HCT116 (cell line): ENCODE measurements around the gene SMAD9. TPM values are rescaled to one million over a fixed set of nuclear protein-coding genes. Genes with fewer than 3 reads are reported as not detected.

Experiments used
- ATAC-seq: fragments of 200-7000 bp; cut with Tn5 transposase; 2 replicates; pipeline ENCODE4 v1.9.1; 2020; ENCODE audit warnings: mild to moderate bottlenecking, moderate library complexity
- BruUV-seq: library from RNA; stranded (reverse); fragments of 400-500 nt; replicated peaks from 2 replicates; lab custom pipeline; 2021; lab: Mats Ljungman, UMichigan
- CTCF ChIA-PET: fragments of 300-600 bp; sonication (Branson Sonifier 250); formaldehyde crosslinking; loops from one replicate; lab custom pipeline; 2021; ENCODE audit warnings: antibody characterized with exemption; lab: Charles Lee
- POLR2A ChIA-PET: fragments of 300-600, 350-600 bp; sonication (Branson Sonifier 250); formaldehyde crosslinking; loops from one replicate; lab custom pipeline; 2021; ENCODE audit warnings: antibody characterized with exemption; lab: Charles Lee
- RAD21 ChIA-PET, 2 experiments: fragments of 300-600 bp; sonication (Branson Sonifier 250); formaldehyde crosslinking; loops; one replicate each; lab custom pipeline; 2023; ENCODE audit warnings: low total read pairs in 2 of 2; ENCODE audit not compliant: uncharacterized antibody in 2 of 2, unreplicated experiment in 2 of 2, low non-redundant PET in 1 of 2; lab: Charles Lee
- DNase-seq: peaks from one replicate; pipeline ENCODE4 v3.0.0-alpha.2; 2010; ENCODE audit warnings: low read depth, low spot score
- H2AFZ ChIP-seq: fragments of 200-600 bp; shearing (Covaris generic), sonication (generic); 2 replicates; pipeline ENCODE4 v1.6.1; 2017; ENCODE audit warnings: low read depth, mixed run types, mixed read lengths, antibody characterized with exemption, low read length; ENCODE audit not compliant: poor library complexity, severe bottlenecking
- H3K27ac ChIP-seq: 2 replicates; pipeline ENCODE4 v1.5.1; 2012; ENCODE audit warnings: low read depth, low read length
- H3K27me3 ChIP-seq: fragments of 200-600 bp; sonication (generic); 2 replicates; pipeline ENCODE4 v1.6.1; 2016; ENCODE audit warnings: mixed run types, low read length, mixed read lengths; ENCODE audit not compliant: insufficient read depth
- H3K36me3 ChIP-seq, 2 experiments: fragments of 200-500 bp in 1 of 2; fragments of 200-600 bp in 1 of 2; sonication (Bioruptor generic) in 1 of 2; sonication (generic) in 1 of 2; 2 replicates each; pipeline versions ENCODE4 v1.5.1 to v1.6.1; 2014 to 2016; ENCODE audit warnings: low read length in 2 of 2, inconsistent platforms in 1 of 2, mixed read lengths in 1 of 2, mixed run types in 1 of 2; ENCODE audit not compliant: insufficient read depth in 2 of 2, control insufficient read depth in 1 of 2
- H3K4me1 ChIP-seq, 2 experiments: fragments of 200-600 bp in 1 of 2; sonication (generic) in 1 of 2; 2 replicates each; pipeline versions ENCODE4 v1.5.1 to v1.6.1; 2012 to 2017; ENCODE audit warnings: low read length in 2 of 2, inconsistent platforms in 1 of 2, mild to moderate bottlenecking in 1 of 2, mixed read lengths in 1 of 2, mixed run types in 1 of 2, moderate library complexity in 1 of 2; ENCODE audit not compliant: insufficient read depth in 2 of 2, control insufficient read depth in 1 of 2
- H3K4me2 ChIP-seq: fragments of 200-600 bp; sonication (generic); 2 replicates; pipeline ENCODE4 v1.6.1; 2017; ENCODE audit warnings: mixed run types, low read length, mixed read lengths
- H3K4me3 ChIP-seq, 2 experiments: fragments of 200-600 bp in 1 of 2; sonication (generic) in 1 of 2; replicated peaks in 1 of 2; 2 replicates each; pipeline ENCODE4 v1.5.1; 2011 to 2016; ENCODE audit warnings: low read length in 2 of 2, control low read depth in 1 of 2, low read depth in 1 of 2, mild to moderate bottlenecking in 1 of 2, mixed read lengths in 1 of 2, mixed run types in 1 of 2
- H3K79me2 ChIP-seq: fragments of 200-600 bp; sonication (generic); 2 replicates; pipeline ENCODE4 v1.6.1; 2017; ENCODE audit warnings: mild to moderate bottlenecking, mixed run types, low read length, moderate library complexity, mixed read lengths; ENCODE audit not compliant: insufficient read depth
- H3K9ac ChIP-seq: fragments of 200-600 bp; sonication (generic); 2 replicates; pipeline ENCODE4 v1.6.1; 2016; ENCODE audit warnings: low read length, mixed read lengths
- H3K9me2 ChIP-seq: fragments of 200-600 bp; sonication (generic), shearing (Covaris generic); 2 replicates; pipeline ENCODE4 v1.6.1; 2017; ENCODE audit warnings: mixed run types, mild to moderate bottlenecking, moderate library complexity; ENCODE audit not compliant: insufficient read depth
- H3K9me3 ChIP-seq, 2 experiments: fragments of 200-500 bp in 1 of 2; fragments of 200-600 bp in 1 of 2; sonication (Bioruptor generic) in 1 of 2; sonication (generic) in 1 of 2; 2 replicates each; pipeline ENCODE4 v1.6.1; 2014 to 2017; ENCODE audit warnings: low read length in 2 of 2, mixed read lengths in 2 of 2, inconsistent platforms in 1 of 2, low read depth in 1 of 2, mild to moderate bottlenecking in 1 of 2, mixed run types in 1 of 2, moderate library complexity in 1 of 2; ENCODE audit not compliant: control insufficient read depth in 1 of 2, insufficient read depth in 1 of 2
- H4K20me1 ChIP-seq: fragments of 200-600 bp; sonication (generic), shearing (Covaris generic); 2 replicates; pipeline ENCODE4 v1.6.1; 2017; ENCODE audit warnings: mixed run types, mild to moderate bottlenecking, moderate library complexity; ENCODE audit not compliant: insufficient read depth
- ELF1 ChIP-seq: IDR thresholded peaks from 2 replicates; pipeline ENCODE4 v1.6.1; 2012; ENCODE audit warnings: low read depth, borderline replicate concordance
- EZH2 ChIP-seq: fragments of 200-600 bp; sonication (generic); IDR thresholded peaks from 2 replicates; pipeline ENCODE4 v1.6.1; 2017; ENCODE audit warnings: antibody characterized with exemption, mixed run types
- FOSL1 ChIP-seq: IDR thresholded peaks from 2 replicates; pipeline ENCODE4 v1.6.1; 2012; ENCODE audit warnings: low read depth
- JUND ChIP-seq: IDR thresholded peaks from 2 replicates; pipeline ENCODE4 v1.6.1; 2012
- POLR2AphosphoS5 ChIP-seq: IDR thresholded peaks from 2 replicates; pipeline ENCODE4 v1.6.1; 2011; ENCODE audit warnings: mild to moderate bottlenecking, low read depth, low read length, moderate library complexity
- RAD21 ChIP-seq: IDR thresholded peaks from 2 replicates; pipeline ENCODE4 v1.6.1; 2012; ENCODE audit warnings: low read depth, mild to moderate bottlenecking
- SP1 ChIP-seq: IDR thresholded peaks from 2 replicates; pipeline ENCODE4 v1.6.1; 2012; ENCODE audit warnings: low read depth
- SRF ChIP-seq: IDR thresholded peaks from 2 replicates; pipeline ENCODE4 v1.6.1; 2012; ENCODE audit warnings: low read depth
- YY1 ChIP-seq: IDR thresholded peaks from 2 replicates; pipeline ENCODE4 v1.6.1; 2011; ENCODE audit warnings: low read length, low read depth, moderate library complexity, mild to moderate bottlenecking; ENCODE audit not compliant: insufficient replicate concordance; ENCODE audit errors: extremely low read depth
- ZNF274 ChIP-seq: fragments of 200-500 bp; sonication (Bioruptor generic); IDR thresholded peaks from 2 replicates; pipeline ENCODE4 v1.6.1; 2014; ENCODE audit warnings: mild to moderate bottlenecking, low read depth, low read length, inconsistent platforms
- intact Hi-C: fragments of 100-400 bp; cut with micrococcal nuclease; formaldehyde crosslinking; loops from 2 replicates; pipeline ENCODE4 v1.10.0; 2022
- total RNA-seq: library from RNA; stranded (reverse); gene quantifications from one replicate; pipeline ENCODE4 v1.2.1, GENCODE V29; 2021; ENCODE audit not compliant: unreplicated experiment
- TF ChIP-seq, protein P1 (sequence below): IDR thresholded peaks from 2 replicates; pipeline ENCODE4 v1.6.1; 2012
- TF ChIP-seq, protein P2 (sequence below): IDR thresholded peaks from 2 replicates; pipeline ENCODE4 v1.6.1; 2012
- TF ChIP-seq, protein P3 (sequence below): IDR thresholded peaks from 2 replicates; pipeline ENCODE4 v1.6.1; 2012; ENCODE audit warnings: low read depth
- TF ChIP-seq, protein P4 (sequence below), 3 experiments: fragments of 200-600 bp in 1 of 3; sonication (generic) in 1 of 3; IDR thresholded peaks in 2 of 3; conservative IDR thresholded peaks in 1 of 3; 2 replicates each; pipeline ENCODE4 v1.5.1; 2012 to 2017; ENCODE audit warnings: low read depth in 2 of 3, low read length in 2 of 3, antibody characterized with exemption in 1 of 3, borderline replicate concordance in 1 of 3, control low read depth in 1 of 3, mild to moderate bottlenecking in 1 of 3, mixed read lengths in 1 of 3, mixed run types in 1 of 3, moderate library complexity in 1 of 3; ENCODE audit not compliant: insufficient read depth in 1 of 3

The SMAD9 gene
- total RNA-seq, 1 experiment from 2014 or later: 4.3 TPM

- TF ChIP-seq, protein P1, sequence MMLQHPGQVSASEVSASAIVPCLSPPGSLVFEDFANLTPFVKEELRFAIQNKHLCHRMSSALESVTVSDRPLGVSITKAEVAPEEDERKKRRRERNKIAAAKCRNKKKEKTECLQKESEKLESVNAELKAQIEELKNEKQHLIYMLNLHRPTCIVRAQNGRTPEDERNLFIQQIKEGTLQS: no peak
- TF ChIP-seq RAD21 (no peak), POLR2AphosphoS5 (no peak), YY1 (no peak), SRF (no peak)
These were observed 31.4 kb downstream of the SMAD9 start (continued) for GRCh38 chr13:36888645-36889044.

- TF ChIP-seq, protein P2, sequence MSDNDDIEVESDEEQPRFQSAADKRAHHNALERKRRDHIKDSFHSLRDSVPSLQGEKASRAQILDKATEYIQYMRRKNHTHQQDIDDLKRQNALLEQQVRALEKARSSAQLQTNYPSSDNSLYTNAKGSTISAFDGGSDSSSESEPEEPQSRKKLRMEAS: no peak
- TF ChIP-seq ZNF274 (no peak), EZH2 (no peak), FOSL1 (no peak), SRF (no peak), SP1 (no peak), RAD21 (no peak), ELF1 (no peak), POLR2AphosphoS5 (no peak), JUND (no peak)
- TF ChIP-seq, protein P3, sequence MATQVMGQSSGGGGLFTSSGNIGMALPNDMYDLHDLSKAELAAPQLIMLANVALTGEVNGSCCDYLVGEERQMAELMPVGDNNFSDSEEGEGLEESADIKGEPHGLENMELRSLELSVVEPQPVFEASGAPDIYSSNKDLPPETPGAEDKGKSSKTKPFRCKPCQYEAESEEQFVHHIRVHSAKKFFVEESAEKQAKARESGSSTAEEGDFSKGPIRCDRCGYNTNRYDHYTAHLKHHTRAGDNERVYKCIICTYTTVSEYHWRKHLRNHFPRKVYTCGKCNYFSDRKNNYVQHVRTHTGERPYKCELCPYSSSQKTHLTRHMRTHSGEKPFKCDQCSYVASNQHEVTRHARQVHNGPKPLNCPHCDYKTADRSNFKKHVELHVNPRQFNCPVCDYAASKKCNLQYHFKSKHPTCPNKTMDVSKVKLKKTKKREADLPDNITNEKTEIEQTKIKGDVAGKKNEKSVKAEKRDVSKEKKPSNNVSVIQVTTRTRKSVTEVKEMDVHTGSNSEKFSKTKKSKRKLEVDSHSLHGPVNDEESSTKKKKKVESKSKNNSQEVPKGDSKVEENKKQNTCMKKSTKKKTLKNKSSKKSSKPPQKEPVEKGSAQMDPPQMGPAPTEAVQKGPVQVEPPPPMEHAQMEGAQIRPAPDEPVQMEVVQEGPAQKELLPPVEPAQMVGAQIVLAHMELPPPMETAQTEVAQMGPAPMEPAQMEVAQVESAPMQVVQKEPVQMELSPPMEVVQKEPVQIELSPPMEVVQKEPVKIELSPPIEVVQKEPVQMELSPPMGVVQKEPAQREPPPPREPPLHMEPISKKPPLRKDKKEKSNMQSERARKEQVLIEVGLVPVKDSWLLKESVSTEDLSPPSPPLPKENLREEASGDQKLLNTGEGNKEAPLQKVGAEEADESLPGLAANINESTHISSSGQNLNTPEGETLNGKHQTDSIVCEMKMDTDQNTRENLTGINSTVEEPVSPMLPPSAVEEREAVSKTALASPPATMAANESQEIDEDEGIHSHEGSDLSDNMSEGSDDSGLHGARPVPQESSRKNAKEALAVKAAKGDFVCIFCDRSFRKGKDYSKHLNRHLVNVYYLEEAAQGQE: no peak
- TF ChIP-seq, protein P4, sequence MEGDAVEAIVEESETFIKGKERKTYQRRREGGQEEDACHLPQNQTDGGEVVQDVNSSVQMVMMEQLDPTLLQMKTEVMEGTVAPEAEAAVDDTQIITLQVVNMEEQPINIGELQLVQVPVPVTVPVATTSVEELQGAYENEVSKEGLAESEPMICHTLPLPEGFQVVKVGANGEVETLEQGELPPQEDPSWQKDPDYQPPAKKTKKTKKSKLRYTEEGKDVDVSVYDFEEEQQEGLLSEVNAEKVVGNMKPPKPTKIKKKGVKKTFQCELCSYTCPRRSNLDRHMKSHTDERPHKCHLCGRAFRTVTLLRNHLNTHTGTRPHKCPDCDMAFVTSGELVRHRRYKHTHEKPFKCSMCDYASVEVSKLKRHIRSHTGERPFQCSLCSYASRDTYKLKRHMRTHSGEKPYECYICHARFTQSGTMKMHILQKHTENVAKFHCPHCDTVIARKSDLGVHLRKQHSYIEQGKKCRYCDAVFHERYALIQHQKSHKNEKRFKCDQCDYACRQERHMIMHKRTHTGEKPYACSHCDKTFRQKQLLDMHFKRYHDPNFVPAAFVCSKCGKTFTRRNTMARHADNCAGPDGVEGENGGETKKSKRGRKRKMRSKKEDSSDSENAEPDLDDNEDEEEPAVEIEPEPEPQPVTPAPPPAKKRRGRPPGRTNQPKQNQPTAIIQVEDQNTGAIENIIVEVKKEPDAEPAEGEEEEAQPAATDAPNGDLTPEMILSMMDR (IDR thresholded peaks at IDR 0.05 in 2 of 3, conservative IDR thresholded peaks at IDR 0.05 in 1 of 3; ENCODE audit: borderline replicate concordance in 1 of 3, insufficient read depth in 1 of 3, low read depth in 2 of 3, low read length in 2 of 3): no peak
- TF ChIP-seq, protein P1: no peak
- Histone ChIP-seq H3K4me3 (no peak overlapping the region), H2AFZ (no peak overlapping the region), H3K36me3 (no peaks in the 10 kb centered on the region), H3K9ac (no peak overlapping the region), H3K4me1 (no peaks in the 10 kb centered on the region), H3K9me2 (no peaks in the 10 kb centered on the region), H3K27ac (no peak overlapping the region), H3K9me3 (no peaks in the 10 kb centered on the region), H3K79me2 (no peaks in the 10 kb centered on the region), H3K27me3 (no peaks in the 10 kb centered on the region), H3K4me2 (no peak overlapping the region), H4K20me1 (no peaks in the 10 kb centered on the region)
- ChIA-PET CTCF (no interaction called here), POLR2A (no interaction called here), RAD21 (no interaction called here)
- no TSS peak for BruUV-seq
- intact Hi-C loops: no loop called here
- DNase-seq (no peak), ATAC-seq (no peak)
These were observed 32.1 kb downstream of the SMAD9 start for GRCh38 chr13:36887758-36888521.
